HuH-7 (cell line): ENCODE measurements around the gene ANXA9.

Source experiments
- DNase-seq: peaks from one replicate; pipeline ENCODE4 v3.0.0; 2011; ENCODE audit warnings: low spot score

Gene ANXA9

DNA sequence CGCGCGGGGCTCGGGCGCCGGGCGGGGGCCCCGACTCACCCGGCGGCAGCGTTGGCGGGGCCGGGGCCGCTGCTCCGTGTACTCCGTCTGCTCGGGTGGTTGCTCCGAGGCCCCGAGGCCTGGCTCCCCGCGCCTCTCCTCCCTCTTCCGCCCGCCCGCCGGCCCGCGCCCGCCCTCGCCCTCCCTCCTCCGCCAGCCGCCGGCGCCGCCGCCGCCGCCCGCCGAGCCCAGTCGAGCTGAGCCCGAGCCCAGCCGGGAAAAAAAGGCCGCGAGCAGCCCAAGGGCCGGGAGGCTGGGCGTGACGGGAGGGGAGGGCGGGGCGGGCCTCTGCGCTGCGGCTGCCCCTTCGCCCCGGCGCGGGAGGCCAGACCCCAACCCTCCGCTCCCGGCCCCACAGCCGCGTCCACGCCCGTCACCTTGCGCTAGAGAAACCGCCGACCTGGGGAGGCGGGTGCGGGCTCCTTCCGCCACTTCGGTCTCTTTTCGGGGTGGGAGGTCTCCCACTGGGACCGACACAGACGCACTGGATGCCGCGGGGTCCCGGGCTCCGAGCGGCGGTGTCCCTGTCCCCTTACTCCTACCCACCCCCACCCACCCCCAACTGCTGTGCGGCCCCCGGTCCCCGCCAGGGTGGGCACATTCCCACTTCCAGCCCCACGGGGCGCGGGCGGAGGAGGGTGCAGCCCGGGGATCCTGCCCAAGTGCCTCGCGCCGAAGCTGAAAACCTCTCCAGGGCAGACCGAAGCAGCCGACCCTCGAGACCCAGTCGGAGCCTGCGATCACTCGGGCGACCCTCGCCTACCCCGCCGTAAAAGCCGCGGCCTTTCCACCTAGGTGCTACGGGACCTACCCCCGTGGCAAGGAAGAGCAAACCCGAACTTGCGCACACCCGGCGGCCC is 7.3 kb upstream of the ANXA9 start, which contains the start of gene CERS2:
TSS of gene CERS2 (minus strand) at position 256 of the 899 bp plus-strand sequence. CDS start 5,745 bp downstream, outside the sequence.
- peak; percentile 79 for DNase-seq

- no peak for DNase-seq
Measured at GRCh38 chr1:150976401-150976821, 5.7 kb upstream of the ANXA9 start.

DNA sequence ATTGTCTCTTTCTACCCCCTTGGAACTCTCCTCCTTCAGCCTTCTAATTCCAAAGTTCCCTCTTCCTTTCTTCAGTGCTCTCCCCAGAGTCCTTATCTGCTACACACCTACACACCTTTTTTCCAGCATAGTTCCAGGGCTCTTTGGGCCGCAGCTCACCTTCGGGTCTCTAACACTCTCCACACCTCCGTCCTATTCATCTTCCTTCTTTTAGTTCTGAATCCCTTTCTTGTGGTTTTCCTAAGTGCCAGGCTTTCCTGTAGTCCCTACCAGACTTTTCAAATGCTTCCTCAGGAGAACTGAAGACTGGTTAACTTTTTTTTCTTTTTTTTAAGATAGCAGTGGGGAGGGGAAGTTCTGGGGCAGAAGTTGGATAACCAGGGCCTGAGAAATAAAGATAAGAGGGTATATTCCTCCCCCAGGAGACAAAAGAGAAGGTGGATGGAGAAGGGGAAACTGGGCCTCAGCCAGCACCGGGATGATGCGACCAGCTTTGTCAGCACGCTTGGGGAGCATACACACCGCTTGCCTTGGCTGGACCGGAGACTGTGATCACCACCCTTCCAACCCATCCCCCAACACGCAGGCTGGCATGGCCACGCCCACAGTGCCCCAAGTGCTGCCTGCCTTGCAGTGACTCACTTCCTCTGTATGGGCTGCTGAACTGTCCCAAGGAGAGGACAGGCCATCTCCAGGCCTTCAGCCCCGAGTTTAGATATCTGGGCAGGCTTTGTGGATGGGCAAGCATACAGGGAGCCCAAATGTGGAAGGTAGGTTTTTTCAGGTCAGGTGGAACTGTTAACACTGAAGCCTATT is 5.0 kb upstream of the ANXA9 start:
- DNase-seq: no peak

- peak; percentile 86 for DNase-seq
Measured at GRCh38 chr1:150979092-150980056, 2.7 kb upstream of the ANXA9 start.

DNA sequence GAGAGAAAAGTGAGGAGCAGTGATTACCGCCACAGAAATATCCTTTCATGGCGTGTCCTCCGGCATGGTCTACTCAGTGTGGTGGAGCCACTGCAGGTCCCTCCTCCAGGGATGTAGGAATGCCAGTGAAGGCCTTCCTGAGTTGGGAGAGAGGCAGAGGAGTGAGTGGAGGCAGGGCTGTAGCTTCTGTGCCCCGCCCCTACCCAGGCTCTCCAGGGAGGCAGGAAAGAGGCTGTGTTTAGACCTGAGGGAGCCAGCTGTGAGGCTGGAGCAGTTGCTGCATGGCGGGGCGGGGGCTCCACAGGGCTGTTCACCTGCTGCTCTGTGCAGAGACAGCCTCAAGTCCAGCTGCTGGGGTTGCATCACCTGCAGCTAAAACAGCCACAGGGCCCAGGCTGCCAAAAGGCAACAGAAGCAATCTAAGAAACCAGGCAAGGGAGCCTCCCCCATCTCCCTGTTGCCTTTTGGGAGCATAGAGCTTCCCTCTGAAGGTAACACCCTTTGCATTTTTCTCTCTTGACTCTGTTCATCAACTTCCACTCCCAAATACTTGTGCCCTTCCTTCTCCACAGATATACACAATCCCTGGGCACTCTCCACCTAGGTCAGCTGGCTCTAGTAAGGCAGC is 801 bp upstream of the ANXA9 start:
- DNase-seq: peak; percentile 63

DNA sequence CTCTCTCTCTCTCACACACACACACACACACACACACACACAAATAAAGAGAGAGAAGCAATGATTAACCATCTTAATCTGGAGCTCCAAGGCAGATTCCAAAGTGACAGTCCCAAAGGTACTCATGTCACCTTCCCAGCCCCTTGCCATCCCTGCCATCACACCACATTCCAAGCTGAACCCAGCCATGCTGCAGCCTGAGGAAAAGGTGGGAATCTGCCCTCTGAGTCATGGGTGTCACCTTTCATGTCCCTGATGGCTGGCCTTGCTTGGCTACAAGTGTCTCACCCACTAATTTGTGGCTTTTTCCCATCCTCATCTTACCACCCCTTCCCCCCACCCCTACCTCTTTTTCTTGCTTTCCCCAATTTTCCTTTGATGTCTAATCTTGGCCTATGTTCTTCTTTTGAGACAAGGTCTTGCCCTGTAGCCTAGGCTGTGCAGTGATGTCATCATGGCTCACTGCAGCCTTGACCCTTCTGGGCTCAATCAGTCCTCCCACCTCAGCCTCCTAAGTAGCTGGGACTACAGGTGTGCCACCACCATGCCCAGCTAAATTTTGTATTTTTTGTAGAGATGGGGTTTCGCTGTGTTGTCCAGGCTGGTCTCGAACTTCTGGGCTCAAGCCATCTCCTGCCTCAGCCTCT is 3.2 kb downstream of the ANXA9 start:
- no peak for DNase-seq

DNA sequence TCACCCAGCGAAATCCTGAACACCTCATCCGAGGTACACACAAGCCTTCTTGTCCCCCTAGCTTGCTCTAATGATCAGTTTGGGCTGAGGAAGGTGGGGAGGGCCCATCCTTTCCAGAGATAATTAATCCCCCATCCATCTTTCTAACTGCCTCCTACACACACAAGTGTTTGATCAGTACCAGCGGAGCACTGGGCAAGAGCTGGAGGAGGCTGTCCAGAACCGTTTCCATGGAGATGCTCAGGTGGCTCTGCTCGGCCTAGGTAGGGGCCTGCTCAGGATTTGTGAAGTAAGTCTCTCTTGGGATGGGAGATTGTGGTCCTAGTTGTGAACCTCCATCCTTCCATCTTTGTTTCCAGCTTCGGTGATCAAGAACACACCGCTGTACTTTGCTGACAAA is 5.8 kb downstream of the ANXA9 start:
- DNase-seq: no peak

- no peak for DNase-seq
Measured at GRCh38 chr1:150992626-150993025, 10.5 kb downstream of the ANXA9 start.

GRCh38 chr1:150994248-150994647 is 12.2 kb downstream of the ANXA9 start:
- no peak for DNase-seq

GRCh38 chr1:150995460-150995859 is 13.4 kb downstream of the ANXA9 start:
- DNase-seq: no peak

DNA sequence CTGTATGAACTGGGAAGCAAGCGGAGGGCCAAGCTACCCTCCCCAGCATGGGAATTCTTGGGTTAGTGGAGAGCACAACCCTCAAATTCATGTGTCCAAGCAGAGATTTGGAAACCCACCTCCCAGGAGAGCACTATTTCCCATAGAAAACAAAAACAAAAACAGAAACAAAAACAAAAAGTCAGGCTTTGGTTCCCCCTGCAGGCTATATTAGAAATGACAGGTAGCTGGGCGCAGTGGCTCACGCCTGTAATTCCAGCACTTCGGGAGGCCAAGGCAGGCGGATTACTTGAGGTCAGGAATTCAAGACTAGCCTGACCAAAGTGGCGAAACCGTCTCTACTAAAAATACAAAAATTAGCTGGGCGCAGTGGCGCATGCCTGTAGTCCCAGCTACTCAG is 13.8 kb downstream of the ANXA9 start:
- DNase-seq: no peak

- no peak for DNase-seq
Measured at GRCh38 chr1:150997126-150997872, 15.2 kb downstream of the ANXA9 start.

GRCh38 chr1:150997949-150998348 is 15.9 kb downstream of the ANXA9 start:
- DNase-seq: no peak

- DNase-seq: no peak
Measured at GRCh38 chr1:150999051-150999674, 17.1 kb downstream of the ANXA9 start.

GRCh38 chr1:150999926-151000325 is 17.8 kb downstream of the ANXA9 start:
- DNase-seq: no peak

- DNase-seq: no peak
Measured at GRCh38 chr1:151000408-151000807, 18.3 kb downstream of the ANXA9 start.

DNA sequence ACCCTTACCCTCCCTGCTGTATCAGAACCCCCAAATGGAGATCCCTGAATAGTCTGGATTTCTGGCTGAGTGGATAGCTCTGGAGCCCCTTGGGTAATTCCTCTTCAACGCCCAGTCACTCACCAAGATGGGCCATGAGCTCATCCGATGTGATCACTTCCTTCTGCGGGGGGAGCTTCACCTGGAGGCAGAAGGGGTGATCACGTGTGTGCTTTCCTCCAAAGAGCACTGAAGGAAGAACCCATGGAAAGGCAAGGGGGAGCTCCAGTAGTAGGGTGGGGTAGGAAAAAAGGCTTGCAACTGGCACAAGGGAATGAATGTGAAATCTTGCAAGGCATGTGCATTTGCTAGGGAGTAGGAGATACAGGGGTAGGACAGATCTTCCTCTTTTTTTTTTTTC is 19.5 kb downstream of the ANXA9 start:
- no peak for DNase-seq

- no peak for DNase-seq
Measured at GRCh38 chr1:151002051-151002450, 20.0 kb downstream of the ANXA9 start.

DNA sequence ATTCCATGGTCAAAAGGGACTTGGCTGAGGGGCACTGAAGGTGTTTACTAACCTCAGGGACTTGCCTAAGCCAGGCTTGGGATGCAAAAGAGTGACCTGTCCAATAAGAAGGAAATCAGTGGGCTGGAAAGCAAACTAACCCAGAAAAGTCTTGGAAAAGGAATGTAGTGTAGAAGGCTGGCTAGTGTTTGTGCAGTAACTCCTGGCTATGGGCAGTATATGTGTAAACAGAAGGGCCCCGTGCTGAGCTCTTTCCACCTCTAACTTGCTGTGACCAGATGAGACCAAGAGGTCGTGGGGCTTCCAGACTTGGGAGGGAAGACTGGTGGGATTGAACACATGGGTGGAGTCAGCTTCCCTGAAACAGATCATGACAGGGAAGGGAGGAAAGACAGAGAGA is 20.5 kb downstream of the ANXA9 start:
- DNase-seq: no peak

DNA sequence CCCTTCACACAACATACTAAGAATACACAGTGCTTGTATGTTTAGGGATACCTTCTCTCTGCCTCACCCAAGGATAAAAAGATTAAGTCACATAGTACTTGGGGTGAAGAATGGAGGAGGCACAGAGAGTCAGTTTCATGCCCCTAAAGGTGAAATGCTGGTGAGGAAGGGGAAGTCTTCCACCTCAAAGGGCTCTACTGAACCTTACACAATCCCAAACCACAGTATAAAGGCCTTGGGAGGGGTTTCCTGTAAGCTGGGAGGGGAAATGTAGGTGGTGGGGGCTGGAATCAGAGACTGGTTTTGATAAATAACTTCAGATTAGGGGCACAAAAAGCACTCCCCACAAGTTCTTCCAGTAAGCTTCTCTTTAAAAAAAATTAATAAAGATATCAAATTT is 21.1 kb downstream of the ANXA9 start:
- DNase-seq: no peak
